ENCODE data around the gene PTPRD.

PTPRD gene

DNA sequence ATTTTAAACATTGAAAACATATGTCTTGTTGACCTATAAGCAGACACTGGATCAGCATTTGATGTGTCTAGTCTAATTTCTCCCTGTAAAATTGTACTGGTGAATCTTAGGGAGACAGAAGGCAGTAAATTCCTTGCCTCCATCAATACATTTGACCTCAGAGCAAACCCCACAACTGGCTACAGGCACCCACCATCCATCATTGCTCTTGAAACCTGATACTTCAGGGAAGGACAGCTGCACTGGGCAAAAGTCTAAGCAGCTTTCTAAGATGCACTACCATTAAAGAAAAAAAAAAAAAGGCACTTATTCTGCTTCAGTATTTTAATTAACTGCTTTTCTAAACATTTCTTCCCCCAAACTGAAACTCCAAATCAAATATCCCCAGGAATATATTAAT is 1761.9 kb downstream of the PTPRD start:
- Histone ChIP-seq H3K27me3 (ENCODE audit: insufficient read depth, insufficient read length) (no peaks in the 10 kb centered on the region), H3K9ac (ENCODE audit: insufficient read length, low read depth) (no peak overlapping the region), H3K4me1 (ENCODE audit: insufficient read depth, insufficient read length) (no peaks in the 10 kb centered on the region), H3K4me3 (ENCODE audit: insufficient read length, low read depth) (no peak overlapping the region), H3K36me3 (ENCODE audit: insufficient read depth, insufficient read length, low read length) (no peaks in the 10 kb centered on the region), H3K9me3 (ENCODE audit: insufficient read depth, low read length) (no peaks in the 10 kb centered on the region)
- DNase-seq (ENCODE audit: low read depth, low spot score), result no peak
- TF ChIP-seq ZNF274 (IDR thresholded peaks at IDR 0.05; ENCODE audit: low read depth, low read length) (no peak), YY1 (IDR thresholded peaks at IDR 0.05; ENCODE audit: insufficient read depth, insufficient read length) (no peak), SUZ12 (IDR thresholded peaks at IDR 0.05; ENCODE audit: extremely low read depth, insufficient read depth, insufficient read length) (no peak)

GRCh38 chr9:8845808-8846207 is 1767.0 kb downstream of the PTPRD start:
- TF ChIP-seq SUZ12 (IDR thresholded peaks at IDR 0.05; ENCODE audit: extremely low read depth, insufficient read depth, insufficient read length) (no peak), ZNF274 (IDR thresholded peaks at IDR 0.05; ENCODE audit: low read depth, low read length) (no peak), YY1 (IDR thresholded peaks at IDR 0.05; ENCODE audit: insufficient read depth, insufficient read length) (no peak)
- no peak for DNase-seq (ENCODE audit: low read depth, low spot score)
- Histone ChIP-seq H3K27me3 (ENCODE audit: insufficient read depth, insufficient read length) (no peaks in the 10 kb centered on the region), H3K9me3 (ENCODE audit: insufficient read depth, low read length) (0 out of 2 replicates have a peak, but pooled peaks cover 4% of the 10 kb centered on the region), H3K4me1 (ENCODE audit: insufficient read depth, insufficient read length) (no peaks in the 10 kb centered on the region), H3K4me3 (ENCODE audit: insufficient read length, low read depth) (no peak overlapping the region), H3K36me3 (ENCODE audit: insufficient read depth, insufficient read length, low read length) (no peaks in the 10 kb centered on the region), H3K9ac (ENCODE audit: insufficient read length, low read depth) (no peak overlapping the region)

GRCh38 chr9:8845376-8845775 is 1767.4 kb downstream of the PTPRD start:
- no peaks in the 10 kb centered on the region for H3K36me3 ChIP-seq (ENCODE audit: insufficient read depth, insufficient read length, low read length)
- no peaks in the 10 kb centered on the region for H3K4me1 ChIP-seq (ENCODE audit: insufficient read depth, insufficient read length)
- no peaks in the 10 kb centered on the region for H3K27me3 ChIP-seq (ENCODE audit: insufficient read depth, insufficient read length)
- H3K9me3 ChIP-seq (ENCODE audit: insufficient read depth, low read length), result 0 out of 2 replicates have a peak, but pooled peaks cover 4% of the 10 kb centered on the region
- H3K9ac ChIP-seq (ENCODE audit: insufficient read length, low read depth), result no peak overlapping the region
- TF ChIP-seq YY1 (IDR thresholded peaks at IDR 0.05; ENCODE audit: insufficient read depth, insufficient read length) (no peak), SUZ12 (IDR thresholded peaks at IDR 0.05; ENCODE audit: extremely low read depth, insufficient read depth, insufficient read length) (no peak), ZNF274 (IDR thresholded peaks at IDR 0.05; ENCODE audit: low read depth, low read length) (no peak)
- no peak for DNase-seq (ENCODE audit: low read depth, low spot score)
- no peak overlapping the region for H3K4me3 ChIP-seq (ENCODE audit: insufficient read length, low read depth)

GRCh38 chr9:8844549-8844948 is 1768.3 kb downstream of the PTPRD start:
- no peak overlapping the region for H3K9ac ChIP-seq (ENCODE audit: insufficient read length, low read depth)
- TF ChIP-seq SUZ12 (IDR thresholded peaks at IDR 0.05; ENCODE audit: extremely low read depth, insufficient read depth, insufficient read length) (no peak), YY1 (IDR thresholded peaks at IDR 0.05; ENCODE audit: insufficient read depth, insufficient read length) (no peak), ZNF274 (IDR thresholded peaks at IDR 0.05; ENCODE audit: low read depth, low read length) (no peak)
- H3K36me3 ChIP-seq (ENCODE audit: insufficient read depth, insufficient read length, low read length), result no peaks in the 10 kb centered on the region
- 0 out of 2 replicates have a peak, but pooled peaks cover 4% of the 10 kb centered on the region for H3K9me3 ChIP-seq (ENCODE audit: insufficient read depth, low read length)
- DNase-seq (ENCODE audit: low read depth, low spot score), result no peak
- no peaks in the 10 kb centered on the region for H3K4me1 ChIP-seq (ENCODE audit: insufficient read depth, insufficient read length)
- no peak overlapping the region for H3K4me3 ChIP-seq (ENCODE audit: insufficient read length, low read depth)
- H3K27me3 ChIP-seq (ENCODE audit: insufficient read depth, insufficient read length), result no peaks in the 10 kb centered on the region

DNA sequence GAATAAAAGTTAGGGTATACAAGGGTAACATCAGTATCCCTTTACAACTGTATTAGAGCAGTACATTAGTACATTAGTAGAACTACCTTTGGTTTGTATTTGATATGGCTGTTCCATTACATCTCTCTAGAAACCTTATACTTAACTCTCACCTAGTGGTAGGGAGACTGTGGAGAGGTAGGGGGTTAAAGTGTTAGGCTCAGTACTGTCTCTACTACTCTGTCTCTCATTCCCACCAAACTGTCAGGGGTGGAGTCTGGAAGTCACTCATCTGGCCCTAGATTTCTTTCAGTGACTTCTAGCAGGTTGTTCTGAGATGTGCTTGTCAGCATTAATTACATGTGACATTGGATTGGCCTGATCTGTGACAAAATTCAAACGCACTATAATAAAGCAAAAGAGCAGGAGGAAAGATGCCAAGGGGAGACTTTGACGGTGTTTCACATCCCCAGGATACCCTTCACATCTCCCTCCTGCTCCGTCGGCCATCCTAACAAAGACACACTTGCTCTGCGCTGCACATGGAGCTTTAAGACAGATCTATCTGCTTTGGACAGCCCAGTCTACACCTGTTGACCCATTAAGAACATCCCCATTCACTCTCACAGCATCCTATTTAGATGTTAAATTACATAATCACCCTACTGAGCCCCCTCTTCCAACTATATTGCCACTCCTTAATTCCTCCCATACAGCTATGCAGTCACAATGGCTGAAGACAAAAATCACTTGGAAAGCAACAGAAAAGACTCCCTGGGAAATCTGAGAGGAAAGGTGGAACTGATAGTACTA is 1770.2 kb downstream of the PTPRD start:
- no peak overlapping the region for H3K9ac ChIP-seq (ENCODE audit: insufficient read length, low read depth)
- H3K4me1 ChIP-seq (ENCODE audit: insufficient read depth, insufficient read length), result no peaks in the 10 kb centered on the region
- H3K4me3 ChIP-seq (ENCODE audit: insufficient read length, low read depth), result no peak overlapping the region
- 0 out of 2 replicates have a peak, but pooled peaks cover 4% of the 10 kb centered on the region for H3K9me3 ChIP-seq (ENCODE audit: insufficient read depth, low read length)
- no peaks in the 10 kb centered on the region for H3K27me3 ChIP-seq (ENCODE audit: insufficient read depth, insufficient read length)
- no peak for TF ChIP-seq YY1 (IDR thresholded peaks at IDR 0.05; ENCODE audit: insufficient read depth, insufficient read length)
- TF ChIP-seq SUZ12 (IDR thresholded peaks at IDR 0.05; ENCODE audit: extremely low read depth, insufficient read depth, insufficient read length), result no peak
- no peak for TF ChIP-seq ZNF274 (IDR thresholded peaks at IDR 0.05; ENCODE audit: low read depth, low read length)
- DNase-seq (ENCODE audit: low read depth, low spot score), result no peak
- H3K36me3 ChIP-seq (ENCODE audit: insufficient read depth, insufficient read length, low read length), result no peaks in the 10 kb centered on the region

DNA sequence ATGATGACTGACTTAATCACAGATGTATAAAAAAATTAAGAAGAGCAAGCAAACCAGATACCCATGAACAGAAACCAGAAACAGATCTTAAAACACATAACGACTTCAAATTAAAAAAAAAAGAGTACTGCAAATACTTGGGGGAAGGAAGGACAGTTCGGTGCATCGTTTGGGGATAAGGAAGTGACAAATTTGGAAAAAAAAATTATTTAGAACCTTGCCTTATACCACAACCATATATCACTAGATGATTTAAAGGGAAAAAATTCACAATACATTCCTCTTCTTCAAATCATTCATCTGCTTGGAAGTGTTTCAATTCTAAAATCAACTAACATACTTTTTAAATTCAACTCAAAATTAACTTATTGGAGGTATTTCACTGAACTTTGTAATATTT is 1774.7 kb downstream of the PTPRD start:
- Histone ChIP-seq H3K4me3 (ENCODE audit: insufficient read length, low read depth) (no peak overlapping the region), H3K9ac (ENCODE audit: insufficient read length, low read depth) (no peak overlapping the region), H3K9me3 (ENCODE audit: insufficient read depth, low read length) (no peaks in the 10 kb centered on the region), H3K36me3 (ENCODE audit: insufficient read depth, insufficient read length, low read length) (no peaks in the 10 kb centered on the region), H3K4me1 (ENCODE audit: insufficient read depth, insufficient read length) (no peaks in the 10 kb centered on the region), H3K27me3 (ENCODE audit: insufficient read depth, insufficient read length) (no peaks in the 10 kb centered on the region)
- TF ChIP-seq YY1 (IDR thresholded peaks at IDR 0.05; ENCODE audit: insufficient read depth, insufficient read length), result no peak
- no peak for TF ChIP-seq SUZ12 (IDR thresholded peaks at IDR 0.05; ENCODE audit: extremely low read depth, insufficient read depth, insufficient read length)
- TF ChIP-seq ZNF274 (IDR thresholded peaks at IDR 0.05; ENCODE audit: low read depth, low read length), result no peak
- no peak for DNase-seq (ENCODE audit: low read depth, low spot score)

DNA sequence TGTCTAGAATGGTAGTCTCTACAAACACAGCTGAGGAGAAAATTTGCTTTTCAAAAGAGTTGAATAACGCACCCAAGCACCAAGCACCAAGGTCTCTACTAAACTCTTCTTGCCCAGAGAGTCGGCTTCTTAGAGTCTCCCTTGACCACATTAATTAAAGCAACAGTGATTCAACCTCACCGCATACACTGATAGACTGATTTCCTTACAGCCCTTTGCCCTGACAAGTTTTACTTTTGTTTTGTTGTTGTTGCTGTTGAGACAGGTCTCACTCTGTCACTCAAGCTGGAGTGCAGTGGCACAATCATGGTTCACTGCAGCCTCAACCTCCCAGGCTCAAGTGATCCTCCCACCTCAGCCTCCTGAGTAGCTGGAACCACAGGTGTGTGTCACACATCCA is 1777.5 kb downstream of the PTPRD start:
- Histone ChIP-seq H3K27me3 (ENCODE audit: insufficient read depth, insufficient read length) (no peaks in the 10 kb centered on the region), H3K9ac (ENCODE audit: insufficient read length, low read depth) (no peak overlapping the region), H3K4me1 (ENCODE audit: insufficient read depth, insufficient read length) (no peaks in the 10 kb centered on the region), H3K9me3 (ENCODE audit: insufficient read depth, low read length) (no peaks in the 10 kb centered on the region), H3K36me3 (ENCODE audit: insufficient read depth, insufficient read length, low read length) (no peaks in the 10 kb centered on the region), H3K4me3 (ENCODE audit: insufficient read length, low read depth) (no peak overlapping the region)
- TF ChIP-seq YY1 (IDR thresholded peaks at IDR 0.05; ENCODE audit: insufficient read depth, insufficient read length) (no peak), SUZ12 (IDR thresholded peaks at IDR 0.05; ENCODE audit: extremely low read depth, insufficient read depth, insufficient read length) (no peak), ZNF274 (IDR thresholded peaks at IDR 0.05; ENCODE audit: low read depth, low read length) (no peak)
- no peak for DNase-seq (ENCODE audit: low read depth, low spot score)
